GM20000 (cell line): ENCODE results near the gene PHF2.

ENCODE experiments used
- DNase-seq: peaks from one replicate; pipeline ENCODE4 v3.0.0; 2012; ENCODE audit warnings: low spot score
- CTCF ChIP-seq: IDR thresholded peaks from 2 replicates; pipeline ENCODE4 v1.5.1; 2012; ENCODE audit warnings: mild to moderate bottlenecking, control low read depth; ENCODE audit errors: extremely low read depth, missing control alignments

Gene PHF2

DNA sequence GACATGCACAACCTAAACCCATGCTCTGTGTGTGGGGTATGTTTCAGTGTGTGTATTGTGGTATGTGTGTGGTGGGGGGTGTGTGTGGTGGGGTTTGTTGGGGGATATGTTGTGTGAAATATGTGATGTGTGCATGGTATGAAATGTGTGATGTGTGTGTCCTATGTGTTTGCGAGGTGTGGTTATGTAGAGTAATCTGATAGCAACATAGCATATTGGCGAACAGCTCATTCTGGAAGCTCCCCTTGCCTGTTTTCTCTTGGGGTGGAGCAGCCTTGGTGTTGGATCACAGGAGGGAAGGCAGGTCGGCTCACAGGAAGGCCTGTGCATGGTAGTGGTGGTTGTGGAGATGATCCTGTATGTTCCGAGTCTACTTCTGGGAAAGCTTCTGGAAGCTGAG lies 35.4 kb upstream of the PHF2 start:
- no peak for TF ChIP-seq CTCF
- DNase-seq: no peak

DNA sequence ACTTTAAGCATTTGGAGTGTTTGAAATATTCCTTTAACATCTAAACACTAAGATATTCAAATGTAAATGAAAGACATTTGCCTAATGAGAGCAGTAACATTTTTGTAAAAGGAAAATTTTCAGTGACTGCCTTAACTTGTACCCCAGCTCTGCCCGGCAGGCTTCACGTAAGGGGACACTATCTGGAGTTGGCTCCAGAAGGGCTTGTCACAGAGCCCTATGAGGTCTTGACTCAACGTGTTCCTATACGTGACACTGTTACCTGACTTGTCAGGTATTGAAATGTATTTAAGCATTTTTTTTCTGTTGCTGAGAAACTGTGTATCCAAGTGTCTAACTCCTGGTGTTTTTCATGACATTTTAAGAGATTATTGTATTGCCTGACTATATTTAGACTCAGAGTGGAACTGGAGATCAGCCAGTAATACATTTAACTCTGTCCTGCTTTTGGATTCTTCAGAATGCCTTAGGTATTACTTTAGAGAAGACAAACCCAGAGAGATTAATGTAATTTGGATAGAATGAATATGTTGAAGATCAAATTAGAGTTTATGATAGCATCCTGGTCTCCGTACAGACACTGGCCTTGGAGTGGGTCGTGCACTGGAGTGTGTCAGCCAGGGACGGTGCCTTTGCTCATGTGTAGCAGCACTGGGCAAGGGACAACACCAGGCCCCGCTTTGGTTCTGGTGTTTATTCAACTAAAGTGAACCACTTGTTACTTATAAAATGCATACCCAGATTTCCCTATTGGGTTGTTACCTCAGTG lies 34.6 kb upstream of the PHF2 start:
- DNase-seq: no peak
- TF ChIP-seq CTCF: no peak

DNA sequence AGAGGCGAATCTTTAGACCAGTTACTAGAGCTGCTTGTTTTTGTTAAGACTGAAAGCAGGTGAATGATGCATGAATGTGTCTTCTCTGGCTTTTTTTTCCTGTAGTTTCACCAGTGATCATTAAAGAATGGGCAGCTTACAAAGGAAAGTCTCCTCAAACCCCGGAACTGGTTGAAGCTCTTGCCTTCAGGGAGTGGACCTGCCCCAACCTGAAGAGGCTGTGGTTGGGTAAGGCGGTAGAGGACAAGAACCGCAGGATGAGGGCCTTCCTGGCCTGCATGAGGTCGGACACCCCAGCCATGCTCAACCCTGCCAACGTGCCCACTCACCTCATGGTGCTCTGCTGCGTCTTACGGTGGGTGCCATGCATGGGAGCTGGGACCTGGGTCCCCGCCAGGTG lies 33.3 kb upstream of the PHF2 start:
- TF ChIP-seq CTCF: no peak

GRCh38 chr9:93546356-93546755 lies 30.0 kb upstream of the PHF2 start:
- TF ChIP-seq CTCF: no peak
- DNase-seq: no peak

More for the DNA sequence above, 33.3 kb upstream of the PHF2 start:
- DNase-seq: no peak

- TF ChIP-seq CTCF: no peak
- no peak for DNase-seq
Observed at GRCh38 chr9:93549611-93550010, 26.8 kb upstream of the PHF2 start.

DNA sequence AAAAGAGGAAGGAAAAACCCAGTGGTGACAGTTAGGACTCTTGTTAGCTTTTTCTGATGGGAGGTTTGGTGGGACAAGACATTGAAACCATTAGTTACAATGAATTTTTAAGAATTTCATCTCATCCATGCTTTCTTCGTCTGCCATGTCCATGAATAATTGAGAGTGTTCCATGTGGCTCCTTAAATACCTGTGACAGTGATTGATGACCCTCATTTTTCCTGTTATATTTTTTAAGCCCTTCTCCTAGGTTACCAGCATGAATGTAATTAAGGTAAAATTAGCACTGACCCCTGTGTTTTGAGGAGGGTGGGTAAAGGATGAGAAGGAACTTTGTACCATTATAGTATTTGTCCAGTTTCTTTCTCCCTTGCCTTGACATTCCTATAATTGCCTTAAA lies 23.5 kb upstream of the PHF2 start:
- DNase-seq: no peak
- TF ChIP-seq CTCF: no peak

- TF ChIP-seq CTCF: no peak
- no peak for DNase-seq
Observed at GRCh38 chr9:93555370-93555769, 21.0 kb upstream of the PHF2 start.
